Breast epithelium (tissue), 3 donors: ENCODE data around the gene TPCN2.

Experiments used
- CTCF ChIP-seq, 3 donors: fragments of 450-650 bp; IDR thresholded peaks; one replicate each; pipeline ENCODE4 v1.5.1; 2016 to 2017; ENCODE audit warnings: antibody characterized with exemption in 3 of 3, mild to moderate bottlenecking in 3 of 3, moderate library complexity in 3 of 3
- POLR2A ChIP-seq: fragments of 450-650 bp; IDR thresholded peaks from one replicate; pipeline ENCODE4 v1.6.1; 2016; ENCODE audit warnings: antibody characterized with exemption, mild to moderate bottlenecking, moderate library complexity

- TF ChIP-seq CTCF (IDR thresholded peaks at IDR 0.05) (no peak), POLR2A (no peak)
Observed at GRCh38 chr11:69138265-69138664, 89.5 kb downstream of the TPCN2 start.
